HG02852 (cell line): Measurements from ENCODE around the gene MOB3A.
"Not testable (repeated sequence)": the region's sequence is repeated elsewhere in the genome, so short reads cannot be mapped to it uniquely, and the experiment has no call there.

Experiments
- ATAC-seq: cut with Tn5 transposase; IDR thresholded peaks from one replicate; pipeline ENCODE4 v1.9.1; 2021; ENCODE audit warnings: mild to moderate bottlenecking, moderate library complexity; ENCODE audit not compliant: unreplicated experiment

MOB3A gene

GRCh38 chr19:2096034-2096479 lies at the start of gene MOB3A:
TSS of gene MOB3A (minus strand) at chr19:2096326. CDS start at chr19:2078560, 17,766 bp downstream.
- peak; percentile 34 for ATAC-seq

- no peak for ATAC-seq
These were observed 49.7 kb upstream of the MOB3A start for GRCh38 chr19:2145831-2146241.

- no peak for ATAC-seq
These were observed 48.1 kb upstream of the MOB3A start for GRCh38 chr19:2144190-2144589.

GRCh38 chr19:2142173-2142829 lies 46.2 kb upstream of the MOB3A start:
- ATAC-seq: no peak

GRCh38 chr19:2140138-2140569 lies 44.0 kb upstream of the MOB3A start:
- ATAC-seq: no peak

- ATAC-seq: no peak
These were observed 43.4 kb upstream of the MOB3A start for GRCh38 chr19:2139385-2140137.

- no peak for ATAC-seq
These were observed 42.1 kb upstream of the MOB3A start for GRCh38 chr19:2138061-2138728.

- no peak for ATAC-seq
These were observed 40.7 kb upstream of the MOB3A start for GRCh38 chr19:2136796-2137195.

GRCh38 chr19:2135474-2136402 lies 39.6 kb upstream of the MOB3A start:
- no peak for ATAC-seq

GRCh38 chr19:2132731-2133490 lies 36.8 kb upstream of the MOB3A start:
- ATAC-seq: no peak

GRCh38 chr19:2132191-2132590 lies 36.1 kb upstream of the MOB3A start:
- ATAC-seq: no peak

GRCh38 chr19:2131012-2131975 lies 35.2 kb upstream of the MOB3A start:
- not testable (repeated sequence) for ATAC-seq

GRCh38 chr19:2129892-2130770 lies 34.0 kb upstream of the MOB3A start:
- ATAC-seq: no peak

- ATAC-seq: no peak
These were observed 33.4 kb upstream of the MOB3A start for GRCh38 chr19:2129486-2129885.

- no peak for ATAC-seq
These were observed 32.9 kb upstream of the MOB3A start for GRCh38 chr19:2129022-2129421.

- not testable (repeated sequence) for ATAC-seq
These were observed 32.1 kb upstream of the MOB3A start for GRCh38 chr19:2128252-2128651.

GRCh38 chr19:2127758-2128157 lies 31.6 kb upstream of the MOB3A start:
- ATAC-seq: no peak
